ENCODE data around the gene MX1. TPM values are rescaled to one million over a fixed set of nuclear protein-coding genes. Genes with fewer than 3 reads are reported as not detected.
A peak's percentile ranks its signal among the peaks of the same experiment; 100 is the strongest.
"Not testable (repeated sequence)": the region's sequence is repeated elsewhere in the genome, so short reads cannot be mapped to it uniquely, and the experiment has no call there.

MX1 gene
- total RNA-seq, 4 donors from 2014 or later = 4.3 to 16.4 (median 8.5) TPM

GRCh38 chr21:41422546-41423304, 3.3 kb upstream of the MX1 start:
- DNase-seq (ENCODE audit: low spot score in 2 of 2) = peak in 1 of 2 donors; percentile 41
- 89% methylated on average over 19 of the region's 19 CpGs for WGBS
- H3K4me3 ChIP-seq = no peak overlapping the region
- no peak overlapping the region for H3K27ac ChIP-seq
- no peaks in the 10 kb centered on the region for H3K9me3 ChIP-seq
- TF ChIP-seq CTCF (IDR thresholded peaks at IDR 0.05) (no peak), POLR2A (IDR thresholded peaks at IDR 0.05) (no peak), EP300 (IDR thresholded peaks at IDR 0.05) (no peak), POLR2AphosphoS5 (IDR thresholded peaks at IDR 0.05) (no peak)
- H3K36me3 ChIP-seq = no peaks in the 10 kb centered on the region
- peaks cover 30% of the 10 kb centered on the region for H3K4me1 ChIP-seq
- no peaks in the 10 kb centered on the region for H3K27me3 ChIP-seq

GRCh38 chr21:41423305-41423636, 2.8 kb upstream of the MX1 start:
- H3K36me3 ChIP-seq, H3K27ac ChIP-seq, H3K9me3 ChIP-seq, H3K4me3 ChIP-seq, H3K27me3 ChIP-seq: not testable (repeated sequence)
- DNase-seq (ENCODE audit: low spot score in 2 of 2) = peak in 1 of 2 donors; percentile 22
- peaks cover 30% of the 10 kb centered on the region for H3K4me1 ChIP-seq
- 81% methylated on average over 5 of the region's 5 CpGs for WGBS

- H3K27me3 ChIP-seq = no peaks in the 10 kb centered on the region
- H3K9me3 ChIP-seq = no peaks in the 10 kb centered on the region
- TF ChIP-seq CTCF (IDR thresholded peaks at IDR 0.05) (no peak), POLR2AphosphoS5 (IDR thresholded peaks at IDR 0.05) (no peak), POLR2A (IDR thresholded peaks at IDR 0.05) (no peak), EP300 (IDR thresholded peaks at IDR 0.05) (no peak)
- no peak for DNase-seq (ENCODE audit: low spot score in 2 of 2)
- 73% methylated on average over 6 of the region's 7 CpGs for WGBS
- H3K4me1 ChIP-seq = peaks cover 26% of the 10 kb centered on the region
- peaks cover 5% of the 10 kb centered on the region for H3K36me3 ChIP-seq
- peak overlapping the region; percentile 45 for H3K27ac ChIP-seq
- peak overlapping the region; percentile 66 for H3K4me3 ChIP-seq
Observed at GRCh38 chr21:41425588-41425953, 468 bp upstream of the MX1 start.

GRCh38 chr21:41426676-41427404, 801 bp downstream of the MX1 start:
- DNase-seq (ENCODE audit: low spot score in 2 of 2) = no peak
- TF ChIP-seq POLR2AphosphoS5 (IDR thresholded peaks at IDR 0.05) = no peak
- TF ChIP-seq CTCF (IDR thresholded peaks at IDR 0.05) = no peak
- TF ChIP-seq EP300 (IDR thresholded peaks at IDR 0.05) = no peak
- no peak for TF ChIP-seq POLR2A (IDR thresholded peaks at IDR 0.05)

GRCh38 chr21:41427556-41427955, 1.5 kb downstream of the MX1 start:
- no peaks in the 10 kb centered on the region for H3K27me3 ChIP-seq
- no peaks in the 10 kb centered on the region for H3K9me3 ChIP-seq
- DNase-seq (ENCODE audit: low spot score in 2 of 2) = no peak
- TF ChIP-seq CTCF (IDR thresholded peaks at IDR 0.05) (no peak), EP300 (IDR thresholded peaks at IDR 0.05) (no peak), POLR2AphosphoS5 (IDR thresholded peaks at IDR 0.05) (no peak), POLR2A (IDR thresholded peaks at IDR 0.05) (no peak)
- WGBS = 95% methylated on average over 8 of the region's 8 CpGs
- no peak overlapping the region for H3K27ac ChIP-seq
- peaks cover 15% of the 10 kb centered on the region for H3K4me1 ChIP-seq
- H3K36me3 ChIP-seq = peaks cover 13% of the 10 kb centered on the region
- no peak overlapping the region for H3K4me3 ChIP-seq

More at GRCh38 chr21:41426676-41427404, 801 bp downstream of the MX1 start:
- Histone ChIP-seq H3K27me3 (no peaks in the 10 kb centered on the region), H3K36me3 (peaks cover 7% of the 10 kb centered on the region), H3K4me3 (peak overlapping the region; percentile 66), H3K4me1 (peaks cover 16% of the 10 kb centered on the region), H3K9me3 (no peaks in the 10 kb centered on the region), H3K27ac (peak overlapping the region; percentile 45)
- WGBS = 67% methylated on average over 16 of the region's 41 CpGs
